GM12878 (cell line): ENCODE measurements around the gene GORASP2. TPM values are rescaled to one million over a fixed set of nuclear protein-coding genes. Genes with fewer than 3 reads are reported as not detected.

Experiments used
- ATF3 ChIP-seq: IDR thresholded peaks from 2 replicates; pipeline ENCODE4 v1.6.1; 2011; ENCODE audit warnings: low read depth, mild to moderate bottlenecking, low read length, moderate library complexity, borderline replicate concordance; ENCODE audit errors: extremely low read depth
- ATF7 ChIP-seq: fragments of 450-650 bp; IDR thresholded peaks from 2 replicates; pipeline ENCODE4 v1.6.1; 2016; ENCODE audit warnings: low read depth, mild to moderate bottlenecking
- CHD2 ChIP-seq: IDR thresholded peaks from 2 replicates; pipeline ENCODE4 v1.6.1; 2011; ENCODE audit warnings: low read depth, low read length, improper control_type of control experiment, borderline replicate concordance
- E2F8 ChIP-seq: fragments of 450-650 bp; IDR thresholded peaks from 2 replicates; pipeline ENCODE4 v1.6.1; 2018; ENCODE audit warnings: mild to moderate bottlenecking, low read depth, moderate library complexity; ENCODE audit not compliant: partially characterized antibody
- EP300 ChIP-seq, 2 experiments: fragments of 150-350 bp in 1 of 2; IDR thresholded peaks; 2 replicates each; pipeline ENCODE4 v1.6.1; 2011 to 2012; ENCODE audit warnings: low read depth in 2 of 2, low read length in 2 of 2, borderline replicate concordance in 1 of 2, improper control_type of control experiment in 1 of 2, inconsistent platforms in 1 of 2; ENCODE audit not compliant: control insufficient read depth in 1 of 2
- FOS ChIP-seq: IDR thresholded peaks from 3 replicates; pipeline ENCODE4 v1.6.1; 2011; ENCODE audit warnings: borderline replicate concordance; ENCODE audit not compliant: insufficient read length; ENCODE audit errors: extremely low read depth
- KLF5 ChIP-seq: fragments of 450-650 bp; IDR thresholded peaks from 2 replicates; pipeline ENCODE4 v1.6.1; 2014; ENCODE audit warnings: mild to moderate bottlenecking; ENCODE audit not compliant: partially characterized antibody
- MYB ChIP-seq: fragments of 150-350 bp; IDR thresholded peaks from 2 replicates; pipeline ENCODE4 v1.6.1; 2014; ENCODE audit warnings: mild to moderate bottlenecking, low read depth, low read length, borderline replicate concordance
- MYC ChIP-seq: IDR thresholded peaks from 2 replicates; pipeline ENCODE4 v1.6.1; 2011; ENCODE audit warnings: mild to moderate bottlenecking, low read length, moderate library complexity, inconsistent platforms; ENCODE audit not compliant: insufficient read depth, insufficient replicate concordance, insufficient read length, severe bottlenecking
- NFIC ChIP-seq: IDR thresholded peaks from 2 replicates; pipeline ENCODE4 v1.6.1; 2012; ENCODE audit warnings: low read depth, mild to moderate bottlenecking, inconsistent platforms, low read length, moderate library complexity
- NFYA ChIP-seq: IDR thresholded peaks from 2 replicates; pipeline ENCODE4 v1.6.1; 2011; ENCODE audit warnings: low read depth, mild to moderate bottlenecking, low read length, improper control_type of control experiment, borderline replicate concordance
- NRF1 ChIP-seq: conservative IDR thresholded peaks from 2 replicates; pipeline ENCODE4 v1.6.1; 2011; ENCODE audit warnings: mild to moderate bottlenecking, low read depth, low read length, improper control_type of control experiment
- PKNOX1 ChIP-seq: fragments of 450-650 bp; IDR thresholded peaks from 2 replicates; pipeline ENCODE4 v1.6.1; 2016; ENCODE audit warnings: mild to moderate bottlenecking
- RAD51 ChIP-seq: fragments of 450-650 bp; IDR thresholded peaks from 2 replicates; pipeline ENCODE4 v1.6.1; 2016; ENCODE audit warnings: moderate library complexity, mild to moderate bottlenecking, inconsistent platforms
- REST ChIP-seq: IDR thresholded peaks from 2 replicates; pipeline ENCODE4 v1.6.1; 2012; ENCODE audit warnings: mild to moderate bottlenecking, low read depth, low read length
- SIX5 ChIP-seq: IDR thresholded peaks from 2 replicates; pipeline ENCODE4 v1.6.1; 2011; ENCODE audit warnings: mild to moderate bottlenecking, low read depth, low read length, moderate library complexity; ENCODE audit not compliant: severe bottlenecking
- SMC3 ChIP-seq: IDR thresholded peaks from 2 replicates; pipeline ENCODE4 v1.6.1; 2011; ENCODE audit warnings: low read length, improper control_type of control experiment, borderline replicate concordance
- STAT1 ChIP-seq: fragments of 450-650 bp; conservative IDR thresholded peaks from 2 replicates; pipeline ENCODE4 v1.6.1; 2014; ENCODE audit warnings: antibody characterized with exemption, mild to moderate bottlenecking
- STAT3 ChIP-seq: IDR thresholded peaks from 2 replicates; pipeline ENCODE4 v1.6.1; 2011; ENCODE audit warnings: low read depth, low read length, improper control_type of control experiment
- ZNF622 ChIP-seq: fragments of 450-650 bp; IDR thresholded peaks from 2 replicates; pipeline ENCODE4 v1.6.1; 2017; ENCODE audit warnings: mild to moderate bottlenecking, inconsistent platforms
- ZSCAN29 ChIP-seq: fragments of 450-650 bp; IDR thresholded peaks from 2 replicates; pipeline ENCODE4 v1.6.1; 2017; ENCODE audit warnings: mild to moderate bottlenecking, moderate library complexity
- polyA plus RNA-seq, 11 experiments: library from polyadenylated mRNA; depleted of rRNA in 4 of 11; unstranded in 6 of 11; stranded (reverse) in 5 of 11; fragments of >200 nt; fragmentation: Nextera tagmentation in 4 of 11; fragmentation: Illumina TruSeq in 1 of 11; extraction: Ambion mirVana in 4 of 11; extraction: Trizol in 1 of 11; gene quantifications; 1 replicate in 1 of 11; 2 replicates in 10 of 11; pipeline versions ENCODE4 v1.2.1 to v1.2.3, GENCODE V29; 2011 to 2016; ENCODE audit warnings: inconsistent platforms in 2 of 11, missing spikeins in 2 of 11, low read depth in 1 of 11
- total RNA-seq, 4 experiments: library from RNA; depleted of rRNA in 3 of 4; stranded (reverse); fragments of >200 nt in 3 of 4; fragmentation: Illumina TruSeq in 1 of 4; extraction: Trizol in 1 of 4; gene quantifications; 2 replicates each; pipeline versions ENCODE4 v1.2.1 to v1.2.3, GENCODE V29; 2013 to 2021

Gene GORASP2
- total and polyA plus RNA-seq, 10 of the 15 experiments (the other 5 are each of a cell fraction or from before 2014, with no cell fraction given): 26.3 to 169 (median 103) TPM

GRCh38 chr2:170928824-170929685 lies at the start of gene GORASP2 (continued):
- TF ChIP-seq STAT1 (peak; percentile 83; the same call in 1 of the 2 replicates), E2F8 (peak; percentile 60), PKNOX1 (peak; percentile 24; the same call in 1 of the 2 replicates), ATF7 (peak; percentile 44), ZSCAN29 (peak; percentile 5; the same call in 1 of the 2 replicates), STAT3 (no peak), RAD51 (no peak), FOS (no peak), ZNF622 (no peak), SIX5 (peak; percentile 44), CHD2 (peak; percentile 99), SMC3 (peak; percentile 48; the same call in 1 of the 2 replicates), NFIC (no peak), NRF1 (no peak), KLF5 (no peak), MYC (peak; percentile 78), MYB (no peak), NFYA (no peak), EP300 (IDR thresholded peaks at IDR 0.05; ENCODE audit: borderline replicate concordance in 1 of 2, control insufficient read depth in 1 of 2, low read depth in 2 of 2, low read length in 2 of 2) (no peak), REST (peak; percentile 53; the same call in 1 of the 2 replicates), ATF3 (no peak)
